HEK293T (cell line): ENCODE results near the gene GPRC5C.

Source experiments
- CTCF ChIA-PET: fragments of 350-600 bp; formaldehyde crosslinking; extraction: SDS; loops from one replicate; lab custom pipeline; 2021; ENCODE audit warnings: antibody characterized with exemption, inconsistent platforms; lab: Yijun Ruan, JAX
- POLR2A ChIA-PET: fragments of 350-600 bp; formaldehyde crosslinking; extraction: SDS; loops from one replicate; lab custom pipeline; 2020; ENCODE audit warnings: antibody characterized with exemption, inconsistent platforms; lab: Yijun Ruan, JAX
- DNase-seq: peaks from one replicate; pipeline ENCODE4 v3.0.0; 2012; ENCODE audit warnings: mixed read lengths; ENCODE audit errors: extremely low spot score
- ARNT ChIP-seq: fragments of 450-650 bp; IDR thresholded peaks from 2 replicates; pipeline ENCODE4 v1.6.1; 2017; ENCODE audit warnings: mild to moderate bottlenecking
- BHLHE40 ChIP-seq: fragments of 450-650 bp; IDR thresholded peaks from 2 replicates; pipeline ENCODE4 v1.6.1; 2016; ENCODE audit warnings: mild to moderate bottlenecking, moderate library complexity, borderline replicate concordance
- CTBP1 ChIP-seq: fragments of 450-650 bp; IDR thresholded peaks from 2 replicates; pipeline ENCODE4 v1.6.1; 2016; ENCODE audit warnings: borderline replicate concordance
- ELF4 ChIP-seq: fragments of 450-650 bp; IDR thresholded peaks from 2 replicates; pipeline ENCODE4 v1.6.1; 2017; ENCODE audit warnings: antibody characterized with exemption
- FOXA1 ChIP-seq: fragments of 450-650 bp; IDR thresholded peaks from 2 replicates; pipeline ENCODE4 v1.6.1; 2016; ENCODE audit warnings: mild to moderate bottlenecking
- FOXK2 ChIP-seq: fragments of 450-650 bp; IDR thresholded peaks from 2 replicates; pipeline ENCODE4 v1.6.1; 2016; ENCODE audit warnings: mild to moderate bottlenecking
- FOXM1 ChIP-seq: fragments of 450-650 bp; IDR thresholded peaks from 2 replicates; pipeline ENCODE4 v1.6.1; 2017; ENCODE audit warnings: mild to moderate bottlenecking, borderline replicate concordance
- HDGF ChIP-seq: fragments of 450-650 bp; IDR thresholded peaks from 2 replicates; pipeline ENCODE4 v1.6.1; 2017; ENCODE audit warnings: antibody characterized with exemption, borderline replicate concordance
- L3MBTL2 ChIP-seq: fragments of 450-650 bp; conservative IDR thresholded peaks from 2 replicates; pipeline ENCODE4 v1.6.1; 2016; ENCODE audit warnings: mild to moderate bottlenecking
- LEF1 ChIP-seq: fragments of 450-650 bp; IDR thresholded peaks from 2 replicates; pipeline ENCODE4 v1.6.1; 2017; ENCODE audit warnings: mild to moderate bottlenecking, borderline replicate concordance
- NFRKB ChIP-seq: fragments of 450-650 bp; IDR thresholded peaks from 2 replicates; pipeline ENCODE4 v1.6.1; 2016; ENCODE audit warnings: mild to moderate bottlenecking, moderate library complexity
- PKNOX1 ChIP-seq: fragments of 450-650 bp; IDR thresholded peaks from 2 replicates; pipeline ENCODE4 v1.6.1; 2016
- SP1 ChIP-seq: fragments of 450-650 bp; IDR thresholded peaks from 2 replicates; pipeline ENCODE4 v1.6.1; 2017
- SUZ12 ChIP-seq: fragments of 450-650 bp; IDR thresholded peaks from 2 replicates; pipeline ENCODE4 v1.6.1; 2016; ENCODE audit warnings: mild to moderate bottlenecking
- TARDBP ChIP-seq: fragments of 450-650 bp; IDR thresholded peaks from 2 replicates; pipeline ENCODE4 v1.6.1; 2016
- ZNF384 ChIP-seq: fragments of 450-650 bp; IDR thresholded peaks from 2 replicates; pipeline ENCODE4 v1.6.1; 2016

GPRC5C gene

GRCh38 chr17:74435775-74436359, 4.0 kb downstream of the GPRC5C start:
- ChIA-PET CTCF (interaction anchor here (1.2 kb wide), 1 partner anchor 12 kb away, joined by 3 read pairs; no protein-coding TSS in a partner anchor), POLR2A (no interaction called here)
- no peak for DNase-seq
- TF ChIP-seq L3MBTL2 (no peak), SUZ12 (no peak)

- TF ChIP-seq FOXK2 (no peak), L3MBTL2 (no peak), TARDBP (no peak), LEF1 (no peak), ZNF384 (no peak), FOXM1 (no peak), ELF4 (no peak), ARNT (no peak), CTBP1 (no peak)
- CTCF ChIA-PET: interaction anchor here (0.7 to 1.7 kb wide), 5 partner anchors 16 to 76 kb away, joined by 3 to 5 read pairs (median 4); no protein-coding TSS in a partner anchor
- POLR2A ChIA-PET: no interaction called here
- peak; percentile 46 for DNase-seq
These were observed 5.8 kb downstream of the GPRC5C start for GRCh38 chr17:74437702-74438101.

- no peak for TF ChIP-seq ELF4
- TF ChIP-seq FOXM1: no peak
- no peak for TF ChIP-seq ARNT
- TF ChIP-seq FOXA1: no peak
- TF ChIP-seq FOXK2: no peak
- no peak for TF ChIP-seq PKNOX1
- POLR2A ChIA-PET: no interaction called here
- CTCF ChIA-PET: interaction anchor here (0.7 kb wide), 1 partner anchor 41 kb away, joined by 3 read pairs; no protein-coding TSS in a partner anchor
- DNase-seq: no peak
These were observed 8.0 kb downstream of the GPRC5C start for GRCh38 chr17:74439691-74440567.

- CTCF ChIA-PET: interaction anchor here (0.5 kb wide), 1 partner anchor 22 kb away, joined by 3 read pairs; no protein-coding TSS in a partner anchor
- DNase-seq: no peak
- POLR2A ChIA-PET: no interaction called here
- TF ChIP-seq ELF4 (no peak), SUZ12 (no peak), FOXM1 (no peak), TARDBP (no peak), PKNOX1 (no peak), ARNT (no peak), ZNF384 (no peak), HDGF (no peak), FOXK2 (no peak), BHLHE40 (no peak), FOXA1 (no peak), SP1 (no peak), NFRKB (no peak), CTBP1 (no peak), L3MBTL2 (no peak), LEF1 (no peak)
These were observed 9.6 kb downstream of the GPRC5C start for GRCh38 chr17:74441537-74441936.

GRCh38 chr17:74442291-74442669, 10.4 kb downstream of the GPRC5C start:
- DNase-seq: no peak
- CTCF ChIA-PET: interaction anchor here (0.5 kb wide), 1 partner anchor 22 kb away, joined by 3 read pairs; no protein-coding TSS in a partner anchor
- TF ChIP-seq ELF4 (no peak), BHLHE40 (no peak), FOXA1 (no peak), TARDBP (no peak), LEF1 (no peak)
- POLR2A ChIA-PET: no interaction called here

- DNase-seq: peak; percentile 73
- CTCF ChIA-PET: interaction anchor here (0.9 to 1.8 kb wide), 2 partner anchors 8 to 75 kb away, joined by 3 to 4 read pairs; no protein-coding TSS in a partner anchor
These were observed 11.0 kb downstream of the GPRC5C start for GRCh38 chr17:74442670-74443515.

More at GRCh38 chr17:74442670-74443515, 11.0 kb downstream of the GPRC5C start:
- POLR2A ChIA-PET: interaction anchor here (1.8 to 2.5 kb wide), 3 partner anchors 9 to 13 kb away, joined by 4 to 27 read pairs (median 8); no protein-coding TSS in a partner anchor
- TF ChIP-seq ZNF384 (peak; percentile 88), L3MBTL2 (no peak), SUZ12 (no peak), ELF4 (no peak), FOXM1 (no peak)
